ENCODE measurements around the gene TVP23A. TPM values are rescaled to one million over a fixed set of nuclear protein-coding genes. Genes with fewer than 3 reads are reported as not detected.

TVP23A gene
- total RNA-seq, 1 donor = not detected

DNA sequence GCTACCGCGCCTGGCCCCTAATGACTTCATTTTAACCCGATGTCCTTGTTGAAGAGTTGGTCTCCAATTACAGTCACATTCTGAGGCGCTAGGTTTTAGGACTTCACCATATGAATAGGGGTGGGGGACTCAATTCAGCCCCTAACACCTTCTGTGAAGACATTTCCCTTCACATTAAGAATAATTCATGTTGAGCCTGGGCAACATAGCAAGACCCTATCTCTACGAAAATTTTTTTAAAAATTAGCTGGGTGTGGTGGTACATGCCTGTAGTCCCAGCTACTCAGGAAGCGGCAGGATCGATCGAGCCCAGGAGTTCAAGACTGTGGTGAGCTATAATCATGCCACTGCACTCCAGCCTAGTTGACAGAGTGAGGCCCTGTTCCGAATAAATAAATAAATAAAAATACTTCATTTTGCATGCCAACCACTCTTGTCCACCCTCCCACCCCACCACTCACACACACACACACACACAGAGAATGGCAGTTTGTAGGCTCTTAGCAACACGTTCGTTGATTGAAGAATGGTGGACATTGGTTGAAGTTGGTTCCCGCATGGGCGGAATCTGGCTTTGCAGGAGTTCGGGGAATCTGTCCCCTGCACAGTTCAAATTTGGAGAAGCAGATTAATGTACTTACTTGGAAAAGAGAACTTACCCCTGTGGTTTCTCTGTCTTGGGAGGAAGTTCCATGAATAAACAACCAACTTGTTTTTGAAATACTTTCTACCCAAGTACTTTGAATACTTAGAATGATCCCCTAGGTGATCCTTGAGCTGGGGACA lies 27.8 kb upstream of the TVP23A start:
- Histone ChIP-seq H2AFZ (ENCODE audit: low read length) (no peak overlapping the region), H3K4me1 (ENCODE audit: insufficient read depth, low read length) (no peaks in the 10 kb centered on the region), H3K36me3 (ENCODE audit: insufficient read depth, low read length) (no peaks in the 10 kb centered on the region), H4K20me1 (ENCODE audit: insufficient read depth, low read length) (no peaks in the 10 kb centered on the region), H3K27ac (ENCODE audit: low read depth, low read length) (no peak overlapping the region), H3K9me3 (ENCODE audit: low read depth, low read length) (no peaks in the 10 kb centered on the region), H3K27me3 (ENCODE audit: insufficient read depth, low read length) (peaks cover 15% of the 10 kb centered on the region), H3K79me2 (ENCODE audit: insufficient read depth, low read length) (no peaks in the 10 kb centered on the region), H3K4me3 (ENCODE audit: insufficient read depth, low read length) (no peak overlapping the region), H3K4me2 (ENCODE audit: insufficient read depth, low read length) (no peak overlapping the region)
- TF ChIP-seq, protein P1, sequence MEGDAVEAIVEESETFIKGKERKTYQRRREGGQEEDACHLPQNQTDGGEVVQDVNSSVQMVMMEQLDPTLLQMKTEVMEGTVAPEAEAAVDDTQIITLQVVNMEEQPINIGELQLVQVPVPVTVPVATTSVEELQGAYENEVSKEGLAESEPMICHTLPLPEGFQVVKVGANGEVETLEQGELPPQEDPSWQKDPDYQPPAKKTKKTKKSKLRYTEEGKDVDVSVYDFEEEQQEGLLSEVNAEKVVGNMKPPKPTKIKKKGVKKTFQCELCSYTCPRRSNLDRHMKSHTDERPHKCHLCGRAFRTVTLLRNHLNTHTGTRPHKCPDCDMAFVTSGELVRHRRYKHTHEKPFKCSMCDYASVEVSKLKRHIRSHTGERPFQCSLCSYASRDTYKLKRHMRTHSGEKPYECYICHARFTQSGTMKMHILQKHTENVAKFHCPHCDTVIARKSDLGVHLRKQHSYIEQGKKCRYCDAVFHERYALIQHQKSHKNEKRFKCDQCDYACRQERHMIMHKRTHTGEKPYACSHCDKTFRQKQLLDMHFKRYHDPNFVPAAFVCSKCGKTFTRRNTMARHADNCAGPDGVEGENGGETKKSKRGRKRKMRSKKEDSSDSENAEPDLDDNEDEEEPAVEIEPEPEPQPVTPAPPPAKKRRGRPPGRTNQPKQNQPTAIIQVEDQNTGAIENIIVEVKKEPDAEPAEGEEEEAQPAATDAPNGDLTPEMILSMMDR (IDR thresholded peaks at IDR 0.05; ENCODE audit: extremely low read depth, low read depth, low read length) = no peak
- no peak for DNase-seq (ENCODE audit: insufficient read length, low spot score, missing footprints)

DNA sequence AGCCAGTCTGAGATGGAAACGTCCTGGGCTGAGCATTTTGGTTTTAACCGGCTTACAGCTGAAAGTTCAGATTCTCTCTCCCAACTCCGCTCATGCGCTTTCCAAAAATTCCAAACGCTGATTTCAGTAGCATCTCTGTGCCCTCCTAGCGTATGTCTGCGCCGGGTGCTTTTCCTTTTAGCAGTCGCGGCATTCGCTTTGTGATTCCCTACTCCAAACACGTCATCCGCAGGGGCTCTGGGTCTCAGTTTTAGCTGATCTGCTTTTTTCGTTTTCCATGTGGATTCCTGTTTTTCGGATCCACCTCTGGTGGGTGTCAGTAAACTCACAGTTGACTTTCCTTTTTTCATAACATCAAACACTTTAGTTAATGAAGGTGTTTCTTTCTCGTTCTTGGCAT lies 22.1 kb upstream of the TVP23A start:
- Histone ChIP-seq H3K79me2 (ENCODE audit: insufficient read depth, low read length) (no peaks in the 10 kb centered on the region), H4K20me1 (ENCODE audit: insufficient read depth, low read length) (no peaks in the 10 kb centered on the region), H3K27me3 (ENCODE audit: insufficient read depth, low read length) (peaks cover 50% of the 10 kb centered on the region), H3K36me3 (ENCODE audit: insufficient read depth, low read length) (no peaks in the 10 kb centered on the region), H3K4me1 (ENCODE audit: insufficient read depth, low read length) (no peaks in the 10 kb centered on the region), H2AFZ (ENCODE audit: low read length) (no peak overlapping the region), H3K4me2 (ENCODE audit: insufficient read depth, low read length) (peak overlapping the region; percentile 37), H3K9me3 (ENCODE audit: low read depth, low read length) (no peaks in the 10 kb centered on the region), H3K27ac (ENCODE audit: low read depth, low read length) (no peak overlapping the region), H3K4me3 (ENCODE audit: insufficient read depth, low read length) (peak overlapping the region; percentile 20)
- TF ChIP-seq, protein P1 (IDR thresholded peaks at IDR 0.05; ENCODE audit: extremely low read depth, low read depth, low read length) = no peak
- DNase-seq (ENCODE audit: insufficient read length, low spot score, missing footprints) = no peak

GRCh38 chr16:10839279-10839666 lies 20.7 kb upstream of the TVP23A start:
- Histone ChIP-seq H3K36me3 (ENCODE audit: insufficient read depth, low read length) (no peaks in the 10 kb centered on the region), H3K27ac (ENCODE audit: low read depth, low read length) (no peak overlapping the region), H3K4me3 (ENCODE audit: insufficient read depth, low read length) (no peak overlapping the region), H3K9me3 (ENCODE audit: low read depth, low read length) (no peaks in the 10 kb centered on the region), H3K4me1 (ENCODE audit: insufficient read depth, low read length) (no peaks in the 10 kb centered on the region), H3K27me3 (ENCODE audit: insufficient read depth, low read length) (peaks cover 50% of the 10 kb centered on the region), H4K20me1 (ENCODE audit: insufficient read depth, low read length) (no peaks in the 10 kb centered on the region), H3K4me2 (ENCODE audit: insufficient read depth, low read length) (no peak overlapping the region), H2AFZ (ENCODE audit: low read length) (no peak overlapping the region), H3K79me2 (ENCODE audit: insufficient read depth, low read length) (no peaks in the 10 kb centered on the region)
- no peak for DNase-seq (ENCODE audit: insufficient read length, low spot score, missing footprints)
- TF ChIP-seq, protein P1 (IDR thresholded peaks at IDR 0.05; ENCODE audit: extremely low read depth, low read depth, low read length) = no peak

- no peaks in the 10 kb centered on the region for H3K9me3 ChIP-seq (ENCODE audit: low read depth, low read length)
- no peaks in the 10 kb centered on the region for H3K79me2 ChIP-seq (ENCODE audit: insufficient read depth, low read length)
- H4K20me1 ChIP-seq (ENCODE audit: insufficient read depth, low read length) = no peaks in the 10 kb centered on the region
- TF ChIP-seq, protein P1 (IDR thresholded peaks at IDR 0.05; ENCODE audit: extremely low read depth, low read depth, low read length) = no peak
- no peak for DNase-seq (ENCODE audit: insufficient read length, low spot score, missing footprints)
- no peak overlapping the region for H3K4me3 ChIP-seq (ENCODE audit: insufficient read depth, low read length)
- H3K4me1 ChIP-seq (ENCODE audit: insufficient read depth, low read length) = no peaks in the 10 kb centered on the region
- H3K4me2 ChIP-seq (ENCODE audit: insufficient read depth, low read length) = no peak overlapping the region
- H3K27me3 ChIP-seq (ENCODE audit: insufficient read depth, low read length) = peaks cover 50% of the 10 kb centered on the region
- no peak overlapping the region for H3K27ac ChIP-seq (ENCODE audit: low read depth, low read length)
- H3K36me3 ChIP-seq (ENCODE audit: insufficient read depth, low read length) = no peaks in the 10 kb centered on the region
- H2AFZ ChIP-seq (ENCODE audit: low read length) = no peak overlapping the region
Measured at GRCh38 chr16:10838621-10839278, 20.2 kb upstream of the TVP23A start.

Measured in osteoblast (primary cell).